ENCODE results near the gene CYP2A6. TPM values are rescaled to one million over a fixed set of nuclear protein-coding genes. Genes with fewer than 3 reads are reported as not detected.
"Not testable (repeated sequence)": the region's sequence is repeated elsewhere in the genome, so short reads cannot be mapped to it uniquely, and the experiment has no call there.

The CYP2A6 gene
- total and polyA plus RNA-seq, 2 donors from 2014 or later: not detected

- Histone ChIP-seq H3K4me1 (ENCODE audit: control insufficient read depth in 2 of 3, insufficient read depth in 2 of 3, low read depth in 1 of 3, low read length in 3 of 3) (no peaks in the 10 kb centered on the region), H3K36me3 (ENCODE audit: control insufficient read depth in 2 of 3, insufficient read depth in 3 of 3, low read length in 3 of 3) (no peaks in the 10 kb centered on the region), H3K9ac (ENCODE audit: low read length in 3 of 3) (no peak overlapping the region), H3K9me3 (ENCODE audit: control insufficient read depth in 2 of 3, insufficient read depth in 1 of 3, low read length in 3 of 3) (no peaks in the 10 kb centered on the region), H3K27ac (ENCODE audit: low read depth in 2 of 2, low read length in 2 of 2) (no peak overlapping the region), H3K27me3 (ENCODE audit: control insufficient read depth, insufficient read depth, low read length) (no peaks in the 10 kb centered on the region), H3K4me3 (ENCODE audit: low read length in 3 of 3) (no peak overlapping the region)
- intact Hi-C loops (cut with DNase I): no loop called here
- FAIRE-seq (no peak), DNase-seq (no peak)
- TF ChIP-seq CTCF (IDR thresholded peaks at IDR 0.05; ENCODE audit: borderline replicate concordance, extremely low read depth, insufficient read depth): no peak
These were observed 12.5 kb upstream of the CYP2A6 start for GRCh38 chr19:40862785-40863184.

GRCh38 chr19:40862333-40862732 lies 12.1 kb upstream of the CYP2A6 start:
- H3K4me3 ChIP-seq (ENCODE audit: low read length in 3 of 3): no peak overlapping the region
- H3K36me3 ChIP-seq (ENCODE audit: control insufficient read depth in 2 of 3, insufficient read depth in 3 of 3, low read length in 3 of 3): no peaks in the 10 kb centered on the region
- DNase-seq: no peak
- H3K4me1 ChIP-seq (ENCODE audit: control insufficient read depth in 2 of 3, insufficient read depth in 2 of 3, low read depth in 1 of 3, low read length in 3 of 3): no peaks in the 10 kb centered on the region
- intact Hi-C loops (cut with DNase I): no loop called here
- FAIRE-seq: no peak
- no peaks in the 10 kb centered on the region for H3K9me3 ChIP-seq (ENCODE audit: control insufficient read depth in 2 of 3, insufficient read depth in 1 of 3, low read length in 3 of 3)
- H3K27me3 ChIP-seq (ENCODE audit: control insufficient read depth, insufficient read depth, low read length): no peaks in the 10 kb centered on the region
- no peak overlapping the region for H3K9ac ChIP-seq (ENCODE audit: low read length in 3 of 3)
- H3K27ac ChIP-seq (ENCODE audit: low read depth in 2 of 2, low read length in 2 of 2): no peak overlapping the region
- TF ChIP-seq CTCF (IDR thresholded peaks at IDR 0.05; ENCODE audit: borderline replicate concordance, extremely low read depth, insufficient read depth): no peak

- no peaks in the 10 kb centered on the region for H3K4me1 ChIP-seq (ENCODE audit: control insufficient read depth in 2 of 3, insufficient read depth in 2 of 3, low read depth in 1 of 3, low read length in 3 of 3)
- H3K27ac ChIP-seq (ENCODE audit: low read depth in 2 of 2, low read length in 2 of 2): no peak overlapping the region
- H3K9me3 ChIP-seq (ENCODE audit: control insufficient read depth in 2 of 3, insufficient read depth in 1 of 3, low read length in 3 of 3): no peaks in the 10 kb centered on the region
- FAIRE-seq (no peak), DNase-seq (no peak)
- intact Hi-C loops (cut with DNase I): no loop called here
- H3K27me3 ChIP-seq (ENCODE audit: control insufficient read depth, insufficient read depth, low read length): no peaks in the 10 kb centered on the region
- no peak overlapping the region for H3K9ac ChIP-seq (ENCODE audit: low read length in 3 of 3)
- TF ChIP-seq CTCF (IDR thresholded peaks at IDR 0.05; ENCODE audit: borderline replicate concordance, extremely low read depth, insufficient read depth): no peak
- no peaks in the 10 kb centered on the region for H3K36me3 ChIP-seq (ENCODE audit: control insufficient read depth in 2 of 3, insufficient read depth in 3 of 3, low read length in 3 of 3)
- no peak overlapping the region for H3K4me3 ChIP-seq (ENCODE audit: low read length in 3 of 3)
These were observed 7.9 kb upstream of the CYP2A6 start for GRCh38 chr19:40858109-40858508.

- DNase-seq; H3K4me1 ChIP-seq (ENCODE audit: control insufficient read depth in 2 of 3, insufficient read depth in 2 of 3, low read depth in 1 of 3, low read length in 3 of 3); H3K4me3 ChIP-seq (ENCODE audit: low read length in 3 of 3); FAIRE-seq; H3K36me3 ChIP-seq (ENCODE audit: control insufficient read depth in 2 of 3, insufficient read depth in 3 of 3, low read length in 3 of 3); H3K27me3 ChIP-seq (ENCODE audit: control insufficient read depth, insufficient read depth, low read length); H3K9ac ChIP-seq (ENCODE audit: low read length in 3 of 3); H3K9me3 ChIP-seq (ENCODE audit: control insufficient read depth in 2 of 3, insufficient read depth in 1 of 3, low read length in 3 of 3); intact Hi-C loops (cut with DNase I); H3K27ac ChIP-seq (ENCODE audit: low read depth in 2 of 2, low read length in 2 of 2): not testable (repeated sequence)
These were observed 2.4 kb upstream of the CYP2A6 start for GRCh38 chr19:40852467-40853152.

GRCh38 chr19:40846722-40847121 lies 3.5 kb downstream of the CYP2A6 start:
- H3K27ac ChIP-seq (ENCODE audit: low read depth in 2 of 2, low read length in 2 of 2); H3K9me3 ChIP-seq (ENCODE audit: control insufficient read depth in 2 of 3, insufficient read depth in 1 of 3, low read length in 3 of 3); intact Hi-C loops (cut with DNase I); FAIRE-seq; DNase-seq; H3K4me1 ChIP-seq (ENCODE audit: control insufficient read depth in 2 of 3, insufficient read depth in 2 of 3, low read depth in 1 of 3, low read length in 3 of 3); H3K9ac ChIP-seq (ENCODE audit: low read length in 3 of 3); H3K4me3 ChIP-seq (ENCODE audit: low read length in 3 of 3); H3K27me3 ChIP-seq (ENCODE audit: control insufficient read depth, insufficient read depth, low read length); H3K36me3 ChIP-seq (ENCODE audit: control insufficient read depth in 2 of 3, insufficient read depth in 3 of 3, low read length in 3 of 3): not testable (repeated sequence)

GRCh38 chr19:40843653-40844052 lies 6.6 kb downstream of the CYP2A6 start:
- FAIRE-seq; intact Hi-C loops (cut with DNase I); H3K9ac ChIP-seq (ENCODE audit: low read length in 3 of 3); H3K4me1 ChIP-seq (ENCODE audit: control insufficient read depth in 2 of 3, insufficient read depth in 2 of 3, low read depth in 1 of 3, low read length in 3 of 3); H3K9me3 ChIP-seq (ENCODE audit: control insufficient read depth in 2 of 3, insufficient read depth in 1 of 3, low read length in 3 of 3); H3K36me3 ChIP-seq (ENCODE audit: control insufficient read depth in 2 of 3, insufficient read depth in 3 of 3, low read length in 3 of 3); H3K27me3 ChIP-seq (ENCODE audit: control insufficient read depth, insufficient read depth, low read length); H3K27ac ChIP-seq (ENCODE audit: low read depth in 2 of 2, low read length in 2 of 2): not testable (repeated sequence)
- H3K4me3 ChIP-seq (ENCODE audit: low read length in 3 of 3): peak overlapping the region in 1 of 3 donors; percentile 24
- peak in 3 of 5 donors; percentile 6 to 84 (median 49) for DNase-seq

Data from kidney (tissue), 14 donors.